Measurements from ENCODE around the gene DNER.
"Not testable (repeated sequence)": the region's sequence is repeated elsewhere in the genome, so short reads cannot be mapped to it uniquely, and the experiment has no call there.

Gene DNER

DNA sequence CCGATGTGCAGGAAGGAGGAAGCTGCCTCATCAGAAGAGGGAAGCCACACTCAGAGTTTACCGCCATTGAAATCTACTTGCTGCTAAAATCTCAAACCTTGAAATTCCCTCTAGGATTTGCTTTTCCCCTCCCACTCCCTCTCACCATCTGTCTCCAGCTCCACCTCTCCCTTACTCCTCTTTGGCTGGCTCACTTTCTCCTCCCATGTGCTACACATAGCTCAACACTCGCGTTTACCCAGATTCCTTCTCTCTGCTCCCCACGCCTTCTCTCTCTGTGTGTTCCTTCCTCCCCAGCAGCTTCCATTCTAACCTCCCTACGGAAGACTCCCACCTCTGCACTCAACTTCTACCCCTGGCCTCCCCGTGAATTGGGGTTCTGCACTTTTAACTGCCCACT, 143.1 kb downstream of the DNER start:
- no peak for DNase-seq (ENCODE audit: low read depth, low spot score)

DNA sequence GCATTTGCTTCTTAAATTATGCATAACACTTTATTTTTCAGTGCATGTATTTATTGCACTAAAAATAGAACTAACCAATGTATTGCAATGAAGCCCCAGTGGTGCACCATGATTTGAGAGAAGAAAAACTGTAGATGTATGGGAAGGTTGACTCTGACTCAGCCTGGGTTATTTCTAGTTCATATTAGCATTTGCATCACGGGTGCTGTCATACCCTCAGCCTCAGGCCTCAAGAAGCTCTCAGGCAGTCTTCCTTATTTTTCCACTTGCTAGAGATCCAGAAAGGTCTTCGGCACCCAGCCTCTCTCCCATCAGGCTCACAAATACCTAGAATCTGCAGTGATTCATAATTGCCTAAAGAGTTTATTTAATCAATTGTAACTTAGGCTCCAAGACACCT, 148.0 kb downstream of the DNER start:
- no peak for DNase-seq (ENCODE audit: low read depth, low spot score)

DNA sequence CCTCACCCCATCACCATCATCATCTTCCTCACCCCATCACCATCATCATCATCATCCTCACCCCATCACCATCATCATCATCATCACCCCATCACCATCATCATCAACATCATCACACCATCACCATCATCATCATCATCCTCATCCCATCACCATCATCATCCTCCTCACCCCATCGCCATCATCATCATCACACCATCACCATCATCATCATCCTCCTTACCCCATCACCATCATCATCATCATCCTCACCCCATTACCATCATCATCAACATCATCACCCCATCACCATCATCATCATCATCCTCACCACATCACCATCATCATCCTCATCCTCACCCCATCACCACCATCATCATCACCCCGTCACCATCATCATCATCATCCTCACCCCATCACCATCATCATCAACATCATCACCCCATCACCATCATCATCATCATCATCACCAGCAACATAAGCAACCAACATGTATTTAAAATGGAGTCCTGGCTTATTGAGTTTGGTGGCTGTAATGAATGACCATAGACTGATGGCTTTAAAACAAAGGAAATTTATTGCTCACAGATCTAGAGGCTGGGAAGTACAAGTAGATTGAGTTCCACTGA, 150.0 kb downstream of the DNER start:
- no peak for DNase-seq (ENCODE audit: low read depth, low spot score)

DNA sequence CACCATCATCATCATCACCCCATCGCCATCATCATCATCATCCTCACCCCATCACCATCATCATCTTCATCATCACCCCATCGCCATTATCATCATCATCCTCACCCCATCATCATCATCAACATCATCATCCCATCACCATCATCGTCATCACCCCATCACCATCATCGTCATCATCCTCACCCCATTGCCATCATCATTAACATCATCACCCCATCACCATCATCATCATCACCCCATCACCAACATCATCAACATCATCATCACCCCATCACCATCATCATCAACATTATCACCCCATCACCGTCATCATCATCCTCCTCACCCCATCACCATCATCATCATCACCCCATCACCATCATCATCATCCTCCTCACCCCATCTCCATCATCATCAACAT, 151.0 kb downstream of the DNER start:
- no peak for DNase-seq (ENCODE audit: low read depth, low spot score)

DNA sequence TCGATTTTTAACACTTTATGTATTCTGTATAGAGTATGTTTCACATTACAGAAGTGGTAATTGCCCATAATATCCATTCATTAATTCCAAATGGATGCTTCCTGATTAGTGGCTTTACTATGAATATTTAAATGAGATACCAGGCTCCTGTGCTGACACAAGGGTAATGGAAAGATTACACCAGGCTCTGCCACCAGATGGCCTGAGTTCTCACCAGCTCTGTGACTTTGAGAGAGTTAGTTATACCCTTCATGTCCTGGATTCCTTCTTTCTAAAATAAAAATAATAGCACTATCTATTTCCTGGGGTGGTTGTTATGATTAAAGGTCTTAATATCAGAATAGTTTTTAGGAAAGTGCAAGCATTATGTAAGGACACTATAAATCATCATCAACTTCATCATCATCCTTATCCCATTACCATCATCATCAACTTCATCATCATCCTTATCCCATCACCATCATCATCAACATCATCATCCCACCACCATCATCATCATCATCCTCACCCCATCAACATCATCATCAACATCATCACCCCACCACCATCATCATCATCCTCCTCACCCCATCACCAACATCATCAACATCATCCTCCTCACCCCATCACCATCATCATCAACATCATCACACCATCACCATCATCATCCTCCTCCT, 151.8 kb downstream of the DNER start:
- DNase-seq (ENCODE audit: low read depth, low spot score) = no peak

DNA sequence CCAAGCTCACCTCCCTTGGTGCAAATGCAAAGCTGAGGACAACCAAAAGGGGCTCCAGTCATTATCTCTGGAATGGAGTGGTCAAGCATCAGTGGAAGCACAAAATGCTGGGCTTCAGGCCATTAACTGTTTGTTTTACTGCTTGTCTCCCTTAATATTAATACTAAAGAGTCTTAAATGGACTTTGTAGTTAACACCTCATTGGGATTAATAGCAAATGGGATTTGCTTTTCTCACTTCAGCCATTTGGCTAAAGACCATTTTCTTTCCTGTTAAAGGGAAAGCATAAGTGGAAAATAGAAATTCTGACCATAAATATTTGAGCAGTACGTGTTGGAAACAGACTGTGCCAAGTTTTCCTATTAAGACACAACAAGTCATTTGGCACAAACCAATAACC, 154.4 kb downstream of the DNER start:
- no peak for DNase-seq (ENCODE audit: low read depth, low spot score)

DNA sequence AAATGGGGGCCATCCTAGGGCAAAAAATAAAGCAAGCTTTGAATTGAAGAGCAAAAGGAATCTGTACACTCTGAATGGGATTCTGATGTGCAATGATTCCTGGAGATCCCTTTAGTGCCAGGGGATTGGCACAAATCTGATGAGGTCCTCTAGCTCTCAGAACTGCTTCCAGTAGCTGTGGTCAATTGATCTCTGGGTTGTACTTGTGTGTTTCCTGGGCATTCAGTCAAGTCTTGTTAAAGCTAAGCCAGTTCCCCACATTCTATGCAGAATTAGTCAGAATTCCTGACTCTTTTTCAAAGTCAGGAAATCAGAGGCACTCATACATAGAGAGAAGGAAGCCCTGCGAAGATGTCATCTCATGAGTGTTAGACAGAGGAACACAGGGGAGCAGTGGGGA, 161.3 kb downstream of the DNER start:
- no peak for DNase-seq (ENCODE audit: low read depth, low spot score)

DNA sequence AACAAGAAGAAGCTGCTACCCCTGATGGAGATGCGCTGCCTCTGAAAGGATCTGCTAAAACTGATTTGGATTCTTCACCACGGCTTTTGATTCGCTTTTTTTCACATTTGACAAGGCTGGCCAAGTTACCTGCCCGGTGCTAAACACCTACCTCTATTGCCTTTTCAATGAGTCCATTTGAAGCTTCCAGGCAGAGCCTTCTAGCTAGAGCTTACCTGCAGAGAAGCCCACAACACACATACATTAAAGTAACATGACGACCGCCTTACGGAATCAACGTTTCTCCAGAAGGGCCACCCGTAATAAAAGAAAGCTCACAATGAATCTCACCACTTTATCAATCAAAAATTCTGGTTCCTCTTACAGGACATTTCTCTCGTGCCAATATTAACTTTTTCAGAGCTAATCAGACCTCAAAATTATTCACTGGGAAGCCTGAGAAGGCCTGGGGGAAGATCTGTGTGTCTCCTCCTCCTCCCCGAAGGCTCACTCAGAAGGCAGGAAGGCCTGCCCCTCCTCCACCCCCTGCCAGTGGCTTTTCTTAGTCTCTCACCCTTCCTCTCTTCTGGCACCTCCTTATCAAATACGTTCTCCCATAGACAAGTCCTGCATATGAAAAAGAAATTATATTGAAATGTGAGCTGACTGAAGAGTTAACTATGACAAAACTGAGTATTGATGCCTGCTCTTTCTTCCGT, 171.0 kb downstream of the DNER start:
- DNase-seq (ENCODE audit: low read depth, low spot score) = no peak

DNA sequence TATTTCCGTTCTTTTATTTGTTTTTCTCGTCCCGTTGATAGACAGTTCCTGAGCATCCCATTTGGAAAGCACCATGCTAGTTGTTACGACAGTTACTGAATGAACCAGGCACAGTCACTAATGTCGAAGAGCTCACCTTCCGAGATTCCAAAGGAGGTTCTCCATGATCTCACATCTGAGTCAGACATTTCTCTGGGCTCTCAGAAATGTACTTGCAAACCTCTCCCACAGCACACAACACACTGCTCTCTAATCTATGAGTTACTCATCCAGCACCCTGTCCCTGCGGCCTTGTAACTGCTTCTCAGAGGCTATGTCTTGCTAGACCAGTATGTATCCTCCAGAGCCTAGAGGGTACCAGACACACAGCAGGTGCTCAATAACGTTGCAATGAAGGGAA, 174.7 kb downstream of the DNER start:
- no peak for DNase-seq (ENCODE audit: low read depth, low spot score)

DNA sequence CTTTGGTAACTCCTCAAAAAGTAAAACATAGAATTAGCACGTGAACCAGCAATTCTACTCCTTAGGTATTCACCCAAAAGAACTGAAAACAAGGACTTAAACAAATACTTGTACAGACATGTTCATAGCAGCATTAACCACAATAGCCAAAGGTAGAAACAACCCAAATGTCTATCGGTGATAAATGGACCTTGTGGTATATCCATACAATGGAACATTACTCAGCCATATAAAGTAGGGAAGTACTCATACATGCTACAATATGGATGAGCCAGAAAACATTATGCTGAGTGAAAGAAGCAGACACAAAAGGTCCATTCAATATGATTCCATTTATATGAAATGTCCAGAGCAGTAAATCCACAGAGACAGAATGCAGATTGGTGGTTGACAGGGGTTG, 182.8 kb downstream of the DNER start:
- DNase-seq (ENCODE audit: low read depth, low spot score) = no peak

DNA sequence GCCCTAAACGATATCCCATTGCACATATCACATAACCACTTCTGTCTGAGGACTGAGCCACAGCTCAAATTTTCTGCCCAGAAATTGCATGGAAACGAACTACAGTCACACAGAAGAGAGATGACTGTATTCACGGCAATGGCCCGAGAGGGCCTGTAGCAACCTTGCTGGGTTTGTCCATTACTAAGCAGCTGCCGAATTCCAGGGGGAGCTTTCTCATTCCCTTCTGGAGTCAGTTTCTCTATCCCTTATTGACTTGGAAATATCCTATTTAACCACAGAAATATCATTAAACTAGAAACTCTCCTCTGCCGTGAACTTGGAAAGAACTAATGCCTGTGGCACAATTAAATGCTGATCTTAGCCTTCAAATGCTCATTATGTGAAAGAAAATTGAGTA, 183.9 kb downstream of the DNER start:
- DNase-seq (ENCODE audit: low read depth, low spot score) = no peak

DNA sequence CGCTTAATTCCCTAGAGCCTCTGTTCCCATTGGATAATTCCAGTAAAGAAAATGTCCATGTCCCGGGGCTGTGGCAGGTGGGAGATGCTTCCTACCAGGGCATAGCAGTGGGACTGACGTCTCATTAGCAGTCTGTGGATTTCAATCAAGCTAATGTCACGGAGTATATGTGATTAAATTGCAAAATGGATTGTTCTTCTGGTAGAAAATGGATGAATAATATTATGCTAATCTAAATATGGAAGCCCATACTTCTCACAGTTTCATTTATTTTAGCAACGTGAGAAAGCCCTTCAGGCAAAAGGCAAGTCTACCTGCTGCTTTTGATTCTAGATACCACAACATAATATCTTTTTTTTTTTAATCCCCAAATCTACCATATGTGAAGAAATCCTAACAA, 185.5 kb downstream of the DNER start:
- no peak for DNase-seq (ENCODE audit: low read depth, low spot score)

DNA sequence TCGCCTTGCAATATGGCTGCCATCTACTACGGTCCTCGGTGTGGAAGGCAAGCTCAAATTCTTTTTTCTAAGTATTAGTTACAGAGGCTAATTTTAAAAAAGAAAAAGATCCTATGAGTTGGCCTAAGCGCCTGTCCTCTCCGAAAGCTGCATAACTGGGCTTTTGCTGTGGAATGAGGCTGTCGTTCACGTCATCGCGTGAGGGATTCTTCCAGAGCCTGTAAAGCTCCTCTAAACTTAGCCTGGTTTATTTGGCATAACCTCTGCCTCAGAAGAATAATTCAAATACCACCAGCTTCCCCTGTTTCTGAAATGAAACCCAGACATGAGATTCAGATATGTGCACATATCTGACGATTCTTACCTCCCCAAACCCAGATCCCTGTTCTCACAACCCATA, 187.4 kb downstream of the DNER start:
- DNase-seq (ENCODE audit: low read depth, low spot score) = no peak

DNA sequence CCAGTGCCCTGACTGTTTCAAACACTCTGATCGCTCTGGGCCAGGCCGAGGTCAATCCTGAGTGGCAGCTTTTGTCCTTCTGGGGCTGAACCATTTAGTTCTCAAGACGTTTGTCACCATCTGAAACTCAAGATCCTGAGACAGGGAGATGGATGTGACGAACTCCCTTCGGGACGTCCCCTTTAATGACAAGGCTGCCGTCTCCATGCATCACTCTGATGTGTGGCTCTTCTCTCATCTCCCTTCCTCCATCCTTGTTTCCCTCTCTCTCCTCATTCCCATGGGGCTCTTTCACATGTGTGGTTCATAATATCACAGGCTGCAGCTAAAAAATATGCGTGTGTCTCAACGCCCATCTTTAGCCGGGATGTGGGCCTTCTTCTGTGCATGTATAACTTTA, 189.6 kb downstream of the DNER start:
- no peak for DNase-seq (ENCODE audit: low read depth, low spot score)

DNA sequence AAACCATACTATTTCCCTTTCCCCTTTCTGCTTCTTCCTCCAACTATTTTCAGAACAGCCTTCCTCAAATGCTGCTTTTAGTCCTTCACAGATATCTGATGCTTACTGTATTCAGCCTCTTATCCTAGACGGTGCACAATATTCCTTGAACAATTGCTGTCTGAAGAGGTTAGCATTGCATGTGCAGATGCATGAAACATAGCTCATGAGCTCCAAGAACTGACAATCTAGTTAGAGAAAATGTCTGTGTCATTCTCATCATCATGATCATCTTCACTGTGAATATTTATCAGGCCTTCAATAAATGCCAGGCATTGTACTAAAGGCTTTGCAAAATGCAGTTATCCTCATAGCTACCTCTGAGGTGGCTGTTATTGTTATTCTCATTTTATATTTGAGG, 190.7 kb downstream of the DNER start:
- DNase-seq (ENCODE audit: low read depth, low spot score) = no peak

DNA sequence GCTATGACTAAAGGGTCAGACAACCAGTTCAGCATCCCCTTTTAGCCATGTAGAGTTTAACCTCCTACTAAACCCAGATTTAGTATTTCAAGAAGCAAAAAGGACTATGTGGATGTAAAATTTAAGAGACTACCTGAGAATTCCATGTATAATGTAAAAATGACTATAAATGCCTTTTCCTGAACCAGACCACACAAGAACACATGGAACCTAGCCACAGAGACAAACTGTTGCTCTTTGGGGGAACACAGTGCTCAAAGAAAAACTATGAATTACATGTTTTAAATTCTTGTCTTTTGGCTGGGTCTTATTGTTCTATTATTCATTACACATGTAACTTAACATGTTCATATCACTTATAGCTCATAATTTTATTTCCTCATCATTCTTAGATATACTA, 192.8 kb downstream of the DNER start:
- DNase-seq (ENCODE audit: low read depth, low spot score) = no peak

DNA sequence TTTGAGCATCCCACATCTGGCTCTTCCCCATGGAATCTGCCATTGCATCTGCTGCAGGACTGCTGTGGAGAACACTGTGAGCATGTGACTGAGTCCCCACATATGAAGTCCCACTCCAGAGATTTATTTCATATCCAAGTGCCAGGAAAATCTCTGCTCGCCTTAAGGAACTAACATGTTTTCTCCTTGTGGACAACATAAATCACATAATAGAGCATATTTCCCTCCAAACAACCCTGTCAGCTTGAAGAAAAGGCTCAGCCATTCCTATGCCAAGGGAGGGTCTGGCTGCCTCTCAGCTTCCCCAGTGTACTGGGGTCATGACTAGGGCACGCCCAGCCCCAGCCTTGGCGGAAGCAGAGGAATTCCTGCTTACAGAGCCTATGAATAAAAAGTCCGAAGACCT, 193.7 kb downstream of the DNER start:
- DNase-seq (ENCODE audit: low read depth, low spot score) = no peak

DNA sequence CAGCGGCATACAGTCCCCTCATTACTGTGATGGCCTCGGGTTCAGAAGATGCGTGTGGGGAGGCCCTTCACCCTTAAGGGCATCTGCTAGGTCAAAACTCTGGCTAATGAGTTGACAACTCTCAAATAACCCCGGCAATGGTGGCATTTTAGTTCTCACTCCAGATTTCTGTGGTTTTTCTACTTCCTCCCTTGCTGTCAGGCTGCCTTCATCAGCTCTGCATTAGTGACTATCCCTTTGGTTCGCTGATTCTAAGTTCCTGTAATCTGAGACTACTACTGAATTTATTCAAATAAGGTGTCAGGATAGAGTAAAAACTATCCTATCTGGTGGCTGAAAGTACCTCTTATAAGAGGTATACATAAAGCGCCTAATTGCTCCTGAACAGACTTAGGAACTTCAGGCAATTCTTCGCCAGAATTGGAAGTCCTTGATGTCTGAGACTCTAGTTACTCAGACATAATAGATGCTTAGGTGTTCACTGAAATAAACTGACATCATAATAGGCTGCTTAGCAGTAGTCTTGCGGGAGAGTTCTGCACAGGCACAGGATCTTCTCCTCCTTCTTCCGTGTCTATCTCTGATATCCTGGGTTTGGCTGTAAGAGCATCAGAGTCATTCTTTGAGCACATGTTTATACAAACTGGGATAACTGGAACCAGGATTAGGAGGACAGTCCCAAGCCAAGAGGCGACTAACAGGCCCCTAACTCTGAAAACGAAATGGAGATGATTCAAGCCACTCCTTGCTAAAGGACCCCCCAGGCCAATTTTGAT, 194.5 kb downstream of the DNER start:
- DNase-seq (ENCODE audit: low read depth, low spot score) = no peak

DNA sequence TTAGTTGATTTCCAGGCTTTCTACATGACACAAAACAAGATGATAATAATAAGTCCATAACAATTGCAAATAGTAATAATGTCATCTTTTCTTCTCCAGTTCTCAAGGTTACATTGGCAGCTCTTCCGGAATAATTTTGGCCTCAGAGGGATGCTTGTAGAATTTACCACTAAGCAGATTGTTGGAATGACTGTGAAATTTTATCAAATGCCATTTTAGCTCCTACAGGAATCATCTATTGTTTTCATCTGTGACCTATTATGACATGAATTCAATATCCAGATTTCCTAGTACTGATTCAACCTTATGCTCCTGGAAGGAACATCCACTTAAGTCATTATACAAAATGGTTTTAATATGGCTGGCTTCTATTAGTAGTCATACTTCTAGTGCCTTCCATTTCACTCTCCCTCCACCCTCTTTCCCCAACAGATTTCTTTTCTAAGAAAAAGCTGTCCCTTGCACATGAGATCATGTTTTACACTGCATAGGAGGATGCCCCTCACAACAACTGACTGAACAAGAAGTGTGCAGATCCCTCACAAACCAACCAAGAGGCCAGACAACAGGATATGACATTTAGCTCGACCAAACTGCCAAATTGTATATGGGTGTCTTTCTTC, 200.0 kb downstream of the DNER start:
- no peak for DNase-seq (ENCODE audit: low read depth, low spot score)

DNA sequence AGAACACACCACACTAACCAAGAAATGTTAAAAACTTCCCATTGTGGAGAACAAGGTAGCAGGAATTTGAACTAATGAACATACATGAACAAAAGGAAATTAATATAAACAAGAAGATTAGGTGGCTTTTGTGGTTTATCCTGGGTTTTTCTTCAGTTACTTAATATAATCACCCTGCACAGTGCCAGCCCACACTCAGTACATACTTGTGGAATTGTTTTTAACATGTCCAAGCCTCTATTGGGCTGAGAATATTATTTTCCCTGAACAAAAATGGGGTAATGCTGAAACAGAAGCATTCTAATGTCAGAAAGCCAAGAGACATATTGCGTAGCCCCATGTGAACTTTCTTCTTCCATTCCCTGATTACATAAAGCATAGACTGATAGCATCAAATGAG, 202.8 kb downstream of the DNER start:
- no peak for DNase-seq (ENCODE audit: low read depth, low spot score)

DNA sequence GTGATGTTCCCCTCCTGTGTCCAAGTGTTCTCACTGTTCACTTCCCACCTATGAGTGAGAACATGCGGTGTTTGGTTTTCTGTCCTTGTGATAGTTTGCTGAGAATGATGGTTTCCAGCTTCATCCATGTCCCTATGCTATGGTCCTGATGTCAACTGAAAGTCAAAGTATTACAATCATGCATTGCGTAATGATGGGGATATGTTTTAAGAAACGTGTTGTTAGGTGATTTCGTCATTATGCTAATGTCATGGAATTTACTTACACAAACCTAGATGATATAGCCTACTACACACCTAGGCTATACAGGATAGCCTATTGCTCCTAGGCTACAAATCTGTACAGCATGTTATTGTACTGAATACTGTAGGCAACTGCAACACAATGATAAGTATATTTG, 207.7 kb downstream of the DNER start:
- not testable (repeated sequence) for DNase-seq (ENCODE audit: low read depth, low spot score)

All from iPS DF 19.7 (cell line).